Transverse colon (tissue), 4 donors: ENCODE data around the gene GJB5. TPM values are rescaled to one million over a fixed set of nuclear protein-coding genes. Genes with fewer than 3 reads are reported as not detected.
"Not testable (repeated sequence)": the region's sequence is repeated elsewhere in the genome, so short reads cannot be mapped to it uniquely, and the experiment has no call there.

Source experiments
- DNase-seq: peaks from one replicate; pipeline ENCODE4 v3.0.0-alpha.2; 2019
- H3K27ac ChIP-seq, 4 donors: fragments of 200-600 bp; sonication (generic); 2 replicates each; pipeline ENCODE4 v1.5.1; 2016 to 2018; ENCODE audit warnings: inconsistent platforms in 4 of 4
- H3K27me3 ChIP-seq: fragments of 200-600 bp; sonication (generic); 2 replicates; pipeline ENCODE4 v1.5.1; 2017; ENCODE audit warnings: inconsistent platforms
- H3K36me3 ChIP-seq, 4 donors: fragments of 200-600 bp; sonication (generic); 2 replicates each; pipeline ENCODE4 v1.5.1; 2017 to 2019; ENCODE audit warnings: inconsistent platforms in 4 of 4
- H3K4me1 ChIP-seq, 4 donors: fragments of 200-600 bp; sonication (generic); 2 replicates each; pipeline ENCODE4 v1.5.1; 2017 to 2020; ENCODE audit warnings: inconsistent platforms in 4 of 4
- H3K4me3 ChIP-seq, 4 donors: fragments of 200-600 bp; sonication (generic); 1 replicate in 1 of 4; 2 replicates in 3 of 4; pipeline versions ENCODE4 v1.5.1 to v1.6.1; 2017 to 2019; ENCODE audit warnings: inconsistent platforms in 4 of 4
- H3K9me3 ChIP-seq, 2 donors: fragments of 200-600 bp; sonication (generic); 2 replicates each; pipeline ENCODE4 v1.5.1; 2017 to 2019; ENCODE audit warnings: inconsistent platforms in 2 of 2
- EP300 ChIP-seq: sonication (generic); formaldehyde crosslinking; IDR thresholded peaks from one replicate; pipeline ENCODE4 v1.6.1; 2017; ENCODE audit warnings: antibody characterized with exemption, low read depth
- POLR2A ChIP-seq: fragments of 450-650 bp; IDR thresholded peaks from one replicate; pipeline ENCODE4 v1.6.1; 2016; ENCODE audit warnings: antibody characterized with exemption, mild to moderate bottlenecking, moderate library complexity
- POLR2AphosphoS5 ChIP-seq, 3 donors: sonication (generic); formaldehyde crosslinking; IDR thresholded peaks; one replicate each; pipeline ENCODE4 v1.6.1; 2016; ENCODE audit warnings: antibody characterized with exemption in 3 of 3
- WGBS, 2 donors: methylation state at CpG; one replicate each; pipeline ENCODE4 v1.1.5; 2018; ENCODE audit warnings: low coverage in 1 of 2; 5-methylcytosine and 5-hydroxymethylcytosine counted together
- in situ Hi-C, 4 donors: fragments of 200-750 bp; cut with MboI; loops; one replicate each; pipeline versions ENCODE4 v1.15.0 to v1.15.1; 2017; ENCODE audit warnings: low sequenced_read_pairs in 3 of 4, low pct_ligation_motif_present in 1 of 4, low pct_unique_long_range_greater_than_20kb in 1 of 4
- intact Hi-C: fragments of 100-400 bp; cut with DNase I; formaldehyde crosslinking; loops from one replicate; pipeline ENCODE4 v1.15.1; 2023; ENCODE audit warnings: low total_unique reads
- total RNA-seq, 4 donors: library from RNA; depleted of rRNA; stranded (reverse); fragments of >200 nt; gene quantifications; one replicate each; pipeline ENCODE4 v1.1.0, GENCODE V29; 2016
- TF ChIP-seq, protein P1 (sequence below), 5 experiments: fragments of 200-600 bp in 3 of 5; fragments of 450-650 bp in 2 of 5; sonication (generic) in 3 of 5; IDR thresholded peaks; 1 replicate in 2 of 5; 2 replicates in 3 of 5; pipeline ENCODE4 v1.5.1; 2016 to 2017; ENCODE audit warnings: antibody characterized with exemption in 5 of 5, inconsistent platforms in 3 of 5, mild to moderate bottlenecking in 2 of 5, moderate library complexity in 1 of 5

Gene GJB5
- total RNA-seq, 4 donors from 2014 or later: not detected

GRCh38 chr1:34726861-34727260, 28.0 kb upstream of the GJB5 start:
- no peaks in the 10 kb centered on the region for H3K9me3 ChIP-seq
- intact Hi-C loops: no loop called here
- H3K4me1 ChIP-seq: no peaks in the 10 kb centered on the region
- 70 to 73% methylated on average over 3 to 6 of the region's 6 CpGs for WGBS, 2 donors
- in situ Hi-C loops: loop anchor here in 3 of 4 donors (25.0 kb wide), 2 partner anchors 265 to 1090 kb away; no protein-coding TSS in a partner anchor
- peaks cover 8% of the 10 kb centered on the region for H3K27me3 ChIP-seq
- no peak overlapping the region for H3K4me3 ChIP-seq
- TF ChIP-seq, protein P1, sequence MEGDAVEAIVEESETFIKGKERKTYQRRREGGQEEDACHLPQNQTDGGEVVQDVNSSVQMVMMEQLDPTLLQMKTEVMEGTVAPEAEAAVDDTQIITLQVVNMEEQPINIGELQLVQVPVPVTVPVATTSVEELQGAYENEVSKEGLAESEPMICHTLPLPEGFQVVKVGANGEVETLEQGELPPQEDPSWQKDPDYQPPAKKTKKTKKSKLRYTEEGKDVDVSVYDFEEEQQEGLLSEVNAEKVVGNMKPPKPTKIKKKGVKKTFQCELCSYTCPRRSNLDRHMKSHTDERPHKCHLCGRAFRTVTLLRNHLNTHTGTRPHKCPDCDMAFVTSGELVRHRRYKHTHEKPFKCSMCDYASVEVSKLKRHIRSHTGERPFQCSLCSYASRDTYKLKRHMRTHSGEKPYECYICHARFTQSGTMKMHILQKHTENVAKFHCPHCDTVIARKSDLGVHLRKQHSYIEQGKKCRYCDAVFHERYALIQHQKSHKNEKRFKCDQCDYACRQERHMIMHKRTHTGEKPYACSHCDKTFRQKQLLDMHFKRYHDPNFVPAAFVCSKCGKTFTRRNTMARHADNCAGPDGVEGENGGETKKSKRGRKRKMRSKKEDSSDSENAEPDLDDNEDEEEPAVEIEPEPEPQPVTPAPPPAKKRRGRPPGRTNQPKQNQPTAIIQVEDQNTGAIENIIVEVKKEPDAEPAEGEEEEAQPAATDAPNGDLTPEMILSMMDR (IDR thresholded peaks at IDR 0.05): no peak
- TF ChIP-seq POLR2A: no peak
- no peak for TF ChIP-seq POLR2AphosphoS5 (IDR thresholded peaks at IDR 0.05)
- no peak for TF ChIP-seq EP300
- no peaks in the 10 kb centered on the region for H3K36me3 ChIP-seq
- no peak for DNase-seq
- no peak overlapping the region for H3K27ac ChIP-seq

DNA sequence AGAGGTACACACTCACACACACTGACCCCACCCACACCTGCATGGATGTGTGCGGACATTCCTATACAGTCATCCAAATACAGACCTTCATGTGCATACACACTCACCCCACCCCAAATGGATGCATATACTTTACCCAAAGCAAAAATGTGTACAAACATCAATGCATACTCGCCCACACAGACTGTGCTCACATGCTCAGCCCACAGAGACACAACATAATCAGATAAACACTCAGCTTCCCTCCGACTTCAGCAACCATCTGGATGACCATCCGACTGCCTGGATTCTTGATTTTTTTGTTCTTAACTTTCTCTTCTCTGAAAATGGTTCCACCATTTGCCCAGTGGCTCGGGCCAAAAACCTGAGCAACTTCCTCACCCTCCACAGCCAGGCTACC, 24.4 kb upstream of the GJB5 start:
- 75 to 76% methylated on average over 3 to 5 of the region's 5 CpGs for WGBS, 2 donors
- no peaks in the 10 kb centered on the region for H3K4me1 ChIP-seq
- intact Hi-C loops (no loop called here), in situ Hi-C loops (loop anchor here in 3 of 4 donors (25.0 kb wide), 2 partner anchors 268 to 1093 kb away; no protein-coding TSS in a partner anchor)
- no peak overlapping the region for H3K4me3 ChIP-seq
- H3K27me3 ChIP-seq: peaks cover 6% of the 10 kb centered on the region
- DNase-seq: no peak
- TF ChIP-seq POLR2A: no peak
- no peak for TF ChIP-seq EP300
- no peak for TF ChIP-seq POLR2AphosphoS5 (IDR thresholded peaks at IDR 0.05)
- TF ChIP-seq, protein P1 (IDR thresholded peaks at IDR 0.05): no peak
- H3K27ac ChIP-seq: no peak overlapping the region
- H3K9me3 ChIP-seq: no peaks in the 10 kb centered on the region
- H3K36me3 ChIP-seq: no peaks in the 10 kb centered on the region

DNA sequence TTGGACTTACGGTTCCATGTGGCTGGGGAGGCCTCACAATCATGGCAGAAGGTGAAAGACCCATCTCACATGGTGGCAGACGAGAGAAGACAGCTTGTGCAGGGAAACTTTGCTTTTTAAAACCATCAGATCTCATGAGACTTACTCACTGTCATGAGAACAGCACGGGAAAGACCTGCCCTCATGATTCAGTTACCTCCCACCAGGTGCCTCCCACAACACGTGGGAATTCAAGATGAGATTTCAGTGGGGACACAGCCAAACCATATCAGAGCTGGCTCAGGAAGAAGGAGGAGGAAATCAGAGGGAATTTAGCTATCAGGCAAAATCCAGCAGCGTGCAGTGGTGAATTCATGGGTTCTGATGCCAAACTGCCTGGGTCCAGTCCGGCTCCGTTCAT, 22.0 kb upstream of the GJB5 start:
- H3K4me3 ChIP-seq, H3K4me1 ChIP-seq, DNase-seq, H3K27ac ChIP-seq, H3K9me3 ChIP-seq, H3K36me3 ChIP-seq, intact Hi-C loops, H3K27me3 ChIP-seq: not testable (repeated sequence)
- in situ Hi-C loops: loop anchor here in 3 of 4 donors (25.0 kb wide), 2 partner anchors 271 to 1096 kb away; no protein-coding TSS in a partner anchor
- 66 to 92% methylated on average over 2 to 7 of the region's 7 CpGs for WGBS, 2 donors

GRCh38 chr1:34736692-34737091, 18.2 kb upstream of the GJB5 start:
- WGBS, 2 donors: 75 to 85% methylated on average over 8 to 10 of the region's 10 CpGs
- no peak for DNase-seq
- Histone ChIP-seq H3K27me3 (peaks cover 6% of the 10 kb centered on the region), H3K4me1 (no peaks in the 10 kb centered on the region), H3K36me3 (no peaks in the 10 kb centered on the region), H3K4me3 (no peak overlapping the region), H3K27ac (no peak overlapping the region), H3K9me3 (no peaks in the 10 kb centered on the region)
- TF ChIP-seq, protein P1 (IDR thresholded peaks at IDR 0.05): no peak
- TF ChIP-seq POLR2AphosphoS5 (IDR thresholded peaks at IDR 0.05) (no peak), POLR2A (no peak)
- in situ Hi-C loops: loop anchor here in 3 of 4 donors (25.0 kb wide), 2 partner anchors 274 to 1099 kb away; no protein-coding TSS in a partner anchor
- intact Hi-C loops: no loop called here

- H3K4me3 ChIP-seq, H3K36me3 ChIP-seq, H3K27ac ChIP-seq, H3K4me1 ChIP-seq, H3K27me3 ChIP-seq, H3K9me3 ChIP-seq, DNase-seq, intact Hi-C loops: not testable (repeated sequence)
- 87 to 88% methylated on average over 4 to 12 of the region's 12 CpGs for WGBS, 2 donors
- in situ Hi-C loops: loop anchor here in 3 of 4 donors (25.0 kb wide), 2 partner anchors 275 to 1100 kb away; no protein-coding TSS in a partner anchor
These were observed 17.6 kb upstream of the GJB5 start for GRCh38 chr1:34737236-34737635.
